Stimulated activated CD8-positive, alpha-beta memory T cell treated with anti-CD3 and anti-CD28 coated beads, Interleukin-4, amount 100 ng/mL, for 48 hours (primary cell): ENCODE data around the gene DOCK4.
"Not testable (repeated sequence)": the region's sequence is repeated elsewhere in the genome, so short reads cannot be mapped to it uniquely, and the experiment has no call there.

Source experiments
- DNase-seq: peaks from one replicate; pipeline ENCODE4 v3.0.0-alpha.2; 2020

Gene DOCK4

GRCh38 chr7:111927353-111928019 lies 278.7 kb downstream of the DOCK4 start:
- no peak for DNase-seq

GRCh38 chr7:111920329-111920728 lies 285.9 kb downstream of the DOCK4 start:
- DNase-seq = no peak

- no peak for DNase-seq
Observed at GRCh38 chr7:111919631-111920179, 286.5 kb downstream of the DOCK4 start.

- DNase-seq = no peak
Observed at GRCh38 chr7:111919164-111919563, 287.0 kb downstream of the DOCK4 start.

GRCh38 chr7:111918461-111918860 lies 287.7 kb downstream of the DOCK4 start:
- no peak for DNase-seq

- not testable (repeated sequence) for DNase-seq
Observed at GRCh38 chr7:111917404-111917803, 288.8 kb downstream of the DOCK4 start.

- DNase-seq = no peak
Observed at GRCh38 chr7:111914291-111914690, 291.9 kb downstream of the DOCK4 start.

- no peak for DNase-seq
Observed at GRCh38 chr7:111911166-111911961, 294.8 kb downstream of the DOCK4 start.

GRCh38 chr7:111910656-111911055 lies 295.5 kb downstream of the DOCK4 start:
- no peak for DNase-seq

- DNase-seq = not testable (repeated sequence)
Observed at GRCh38 chr7:111908673-111909072, 297.5 kb downstream of the DOCK4 start.

- DNase-seq = no peak
Observed at GRCh38 chr7:111903797-111904196, 302.4 kb downstream of the DOCK4 start.

GRCh38 chr7:111903016-111903415 lies 303.2 kb downstream of the DOCK4 start:
- DNase-seq = no peak

GRCh38 chr7:111900283-111900682 lies 305.9 kb downstream of the DOCK4 start:
- DNase-seq = no peak

GRCh38 chr7:111895049-111895448 lies 311.1 kb downstream of the DOCK4 start:
- DNase-seq = no peak

- DNase-seq = no peak
Observed at GRCh38 chr7:111894518-111894917, 311.7 kb downstream of the DOCK4 start.

GRCh38 chr7:111893190-111893589 lies 313.0 kb downstream of the DOCK4 start:
- DNase-seq = no peak

- DNase-seq = no peak
Observed at GRCh38 chr7:111892588-111892987, 313.6 kb downstream of the DOCK4 start.

- no peak for DNase-seq
Observed at GRCh38 chr7:111887734-111888133, 318.5 kb downstream of the DOCK4 start.

- no peak for DNase-seq
Observed at GRCh38 chr7:111886233-111886632, 320.0 kb downstream of the DOCK4 start.

GRCh38 chr7:111883241-111883640 lies 323.0 kb downstream of the DOCK4 start:
- no peak for DNase-seq

- DNase-seq = no peak
Observed at GRCh38 chr7:111878785-111879184, 327.4 kb downstream of the DOCK4 start.

GRCh38 chr7:111877931-111878330 lies 328.3 kb downstream of the DOCK4 start:
- DNase-seq = no peak

GRCh38 chr7:111873963-111874690 lies 332.1 kb downstream of the DOCK4 start:
- DNase-seq = no peak

- DNase-seq = no peak
Observed at GRCh38 chr7:111873326-111873646, 332.9 kb downstream of the DOCK4 start.
